ENCODE results near the gene ARMC9. TPM values are rescaled to one million over a fixed set of nuclear protein-coding genes. Genes with fewer than 3 reads are reported as not detected.
"Not testable (repeated sequence)": the region's sequence is repeated elsewhere in the genome, so short reads cannot be mapped to it uniquely, and the experiment has no call there.

ARMC9 gene
- total RNA-seq, 1 donor from 2014 or later, result 19.2 TPM

DNA sequence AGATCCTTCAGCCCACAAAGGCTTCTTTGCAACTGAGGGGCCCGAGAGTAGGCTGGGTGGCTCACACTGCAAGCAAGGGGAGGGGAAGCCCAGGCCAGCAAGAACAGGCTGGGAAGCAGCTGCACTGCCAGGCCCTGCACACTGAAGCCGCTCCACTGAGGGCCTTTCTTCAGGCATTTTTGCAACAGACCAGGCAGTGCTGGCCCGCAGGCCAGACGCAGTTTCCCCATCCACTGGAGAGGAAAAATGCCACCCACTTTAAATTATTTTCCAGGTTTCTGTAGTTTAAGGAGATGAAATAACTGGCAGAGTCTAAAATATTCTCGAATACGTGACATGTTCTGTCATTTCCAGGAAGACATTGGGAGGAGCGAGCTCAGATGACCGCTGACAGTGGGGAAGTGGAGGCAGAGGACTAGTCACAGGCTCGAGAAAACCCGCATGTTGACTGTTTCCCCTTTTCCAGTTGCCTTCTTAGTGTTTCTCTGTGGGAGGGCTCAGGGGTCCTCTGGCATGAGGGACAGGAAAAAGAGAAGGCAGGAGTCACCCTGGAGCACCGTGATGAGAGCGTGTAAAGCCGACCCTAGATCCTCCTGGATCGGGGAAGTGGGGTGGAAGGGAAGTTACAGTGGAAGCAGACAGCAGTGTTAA, 143.8 kb downstream of the ARMC9 start:
- no peak for DNase-seq (ENCODE audit: low spot score)

DNA sequence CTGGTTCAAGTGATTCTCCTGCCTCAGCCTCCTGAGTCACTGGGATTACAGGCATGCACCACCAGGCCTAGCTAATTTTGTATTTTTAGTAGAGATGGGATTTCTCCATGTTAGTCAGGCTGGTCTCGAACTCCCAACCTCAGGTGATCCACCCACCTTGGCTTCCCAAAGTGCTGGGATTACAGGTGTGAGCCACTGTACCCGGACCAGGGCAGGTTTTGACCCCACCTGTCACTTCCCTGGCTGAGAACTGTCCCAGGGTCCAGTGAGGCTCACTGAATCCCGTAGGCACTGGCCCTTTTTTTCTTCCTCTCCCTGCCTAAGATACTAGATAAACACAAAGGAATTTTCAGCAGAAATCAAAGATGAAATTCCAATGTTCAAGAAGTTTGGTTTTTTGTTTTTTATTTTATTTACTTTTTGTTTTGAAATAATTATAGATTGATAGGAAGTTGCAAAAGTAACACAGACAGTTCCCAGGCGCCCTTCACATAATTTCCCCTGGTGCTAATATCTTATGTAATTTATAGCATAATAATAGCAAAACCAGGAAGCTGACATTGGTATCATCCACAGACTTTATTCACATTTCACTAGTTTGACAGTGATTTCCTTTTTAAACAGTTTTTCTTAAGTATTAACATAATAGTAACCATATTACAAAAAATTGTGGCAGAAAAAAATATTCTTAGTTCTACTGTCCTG, 144.7 kb downstream of the ARMC9 start:
- no peak for DNase-seq (ENCODE audit: low spot score)

DNA sequence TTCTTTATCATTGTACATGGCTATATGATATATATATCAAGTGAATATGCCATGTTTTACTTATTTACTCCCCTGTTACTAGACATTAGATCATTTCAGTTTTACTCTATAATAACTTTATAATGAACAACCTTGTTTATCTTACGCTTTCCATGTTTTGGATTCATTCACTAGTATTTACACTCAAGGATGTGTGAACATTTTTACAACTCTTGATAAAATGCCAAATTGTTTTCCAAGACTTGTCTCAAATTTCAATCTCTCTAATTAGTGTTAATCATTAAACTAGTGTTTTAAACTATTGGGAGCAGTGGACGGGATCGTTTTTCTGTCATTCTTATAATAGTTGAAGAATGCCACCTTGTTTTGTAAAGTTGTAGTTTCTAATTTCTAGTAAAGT, 145.6 kb downstream of the ARMC9 start:
- no peak for DNase-seq (ENCODE audit: low spot score)

DNA sequence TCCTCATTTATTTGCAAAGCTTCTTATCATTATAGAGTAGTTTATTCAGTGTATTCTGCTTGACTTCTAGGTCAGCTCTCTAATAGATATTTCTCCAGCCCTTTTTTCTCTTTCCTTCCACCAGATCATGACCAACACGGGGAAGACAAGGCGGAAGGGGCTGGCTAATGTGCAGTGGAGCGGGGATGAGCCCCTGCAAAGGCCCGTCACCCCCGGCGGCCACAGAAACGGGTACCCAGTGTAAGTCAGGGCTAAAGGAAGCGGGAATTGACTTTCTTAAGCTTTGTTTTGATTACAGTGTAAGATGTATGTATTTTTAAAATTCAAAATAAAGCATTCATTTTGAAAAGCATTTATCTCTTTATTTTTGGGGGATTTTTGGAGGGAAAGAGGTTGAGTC, 146.4 kb downstream of the ARMC9 start:
- no peak for DNase-seq (ENCODE audit: low spot score)

DNA sequence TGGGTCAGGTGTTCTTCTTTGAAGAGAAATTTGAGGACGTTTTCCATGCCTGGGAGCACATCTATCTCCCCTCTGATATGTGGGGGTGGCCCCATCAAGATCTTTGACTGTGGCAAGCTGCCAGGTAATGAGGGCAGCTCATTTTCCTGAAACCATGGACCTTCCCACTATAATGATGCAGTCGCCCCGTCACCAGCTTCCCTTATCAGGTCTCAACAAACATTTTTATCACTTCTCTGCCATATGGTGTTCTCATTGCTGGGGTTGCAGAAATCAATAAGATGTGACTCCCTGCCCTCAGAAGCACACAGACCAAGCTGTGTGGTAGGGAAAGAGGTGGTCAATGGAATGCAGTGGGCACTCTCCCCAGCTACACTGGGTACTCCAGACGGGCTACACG, 148.7 kb downstream of the ARMC9 start:
- DNase-seq (ENCODE audit: low spot score), result no peak

DNA sequence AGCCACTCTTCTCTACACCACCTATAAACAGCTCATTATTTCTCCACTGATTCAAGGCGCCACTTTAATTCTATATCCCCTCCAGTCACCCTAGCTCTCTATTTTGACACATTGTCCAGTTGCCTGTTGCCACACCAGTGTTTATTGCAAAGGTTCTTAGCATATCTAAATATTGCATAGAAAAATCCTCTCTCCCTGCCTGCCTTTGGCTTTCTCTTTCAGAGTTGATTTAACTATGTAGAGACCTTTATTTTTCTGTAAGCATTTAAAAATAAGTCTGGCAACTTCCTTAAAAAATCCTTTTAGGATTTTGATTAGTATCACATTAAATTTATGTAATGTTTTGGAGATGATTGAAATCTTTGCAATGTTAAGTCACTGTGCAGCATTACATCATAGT, 149.2 kb downstream of the ARMC9 start:
- no peak for DNase-seq (ENCODE audit: low spot score)

DNA sequence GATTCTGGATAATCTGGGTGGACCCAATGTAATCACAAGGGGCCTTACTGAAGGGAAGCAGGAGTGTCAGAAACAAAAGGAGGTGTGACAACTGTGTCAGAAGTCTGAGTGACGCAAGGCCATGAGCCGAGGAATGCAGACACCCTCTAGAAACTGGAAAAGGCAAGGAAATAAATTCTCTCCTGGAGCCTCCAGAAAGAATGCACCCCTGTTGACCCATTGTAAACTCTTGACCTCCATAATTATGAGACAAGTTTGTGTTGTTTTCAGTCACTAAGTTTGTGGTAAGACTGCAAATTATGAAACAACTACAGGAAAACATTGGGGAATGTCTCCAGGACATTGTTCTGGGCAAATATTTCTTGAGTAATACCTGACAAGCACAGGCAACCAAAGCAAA, 149.7 kb downstream of the ARMC9 start:
- DNase-seq (ENCODE audit: low spot score), result no peak

DNA sequence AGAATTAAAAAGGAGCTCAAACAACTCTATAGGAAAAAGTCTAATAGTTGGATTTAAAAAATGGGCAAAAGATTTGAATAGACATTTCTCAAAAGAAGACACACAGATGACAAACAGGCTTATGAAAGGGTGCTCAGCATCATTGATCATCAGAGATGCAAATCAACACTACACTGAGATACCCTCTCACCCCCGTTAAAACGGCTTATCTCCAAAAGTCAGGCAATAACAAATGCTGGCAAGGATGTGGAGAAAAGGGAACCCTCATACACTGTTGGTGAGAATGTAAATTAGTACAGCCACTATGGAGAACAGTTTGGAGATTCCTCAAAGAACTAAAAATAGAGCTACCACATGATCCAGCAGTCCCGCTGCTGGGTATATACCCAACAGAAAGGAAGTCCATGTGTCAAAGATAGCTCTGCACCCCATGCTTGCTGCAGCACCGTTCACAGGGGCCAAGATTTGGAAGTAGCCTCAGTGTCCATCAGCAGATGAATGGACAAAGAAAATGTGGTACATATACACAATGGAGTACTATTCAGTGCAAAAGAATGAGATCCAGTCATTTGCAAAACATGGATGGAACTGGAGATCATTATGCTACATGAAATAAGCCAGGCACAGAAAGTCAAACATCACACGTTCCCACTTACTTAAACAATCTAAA, 150.4 kb downstream of the ARMC9 start:
- DNase-seq (ENCODE audit: low spot score), result no peak

DNA sequence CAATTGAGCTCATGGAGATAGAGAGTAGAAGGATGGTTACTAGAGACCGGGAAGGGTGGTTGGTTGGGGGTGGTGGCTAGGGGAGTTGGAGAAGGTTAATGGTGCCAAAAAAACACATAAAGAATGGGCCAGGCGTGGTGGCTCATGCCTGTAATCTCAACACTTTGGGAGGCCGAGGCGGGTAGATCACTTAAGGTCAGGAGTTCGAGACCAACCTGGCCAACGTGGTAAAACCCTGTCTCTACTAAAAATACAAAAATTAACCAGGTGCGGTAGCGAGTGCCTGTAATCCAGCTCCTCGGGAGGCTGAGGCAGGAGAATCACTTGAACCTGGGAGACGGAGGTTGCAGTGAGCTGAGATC, 150.9 kb downstream of the ARMC9 start:
- DNase-seq (ENCODE audit: low spot score), result not testable (repeated sequence)

DNA sequence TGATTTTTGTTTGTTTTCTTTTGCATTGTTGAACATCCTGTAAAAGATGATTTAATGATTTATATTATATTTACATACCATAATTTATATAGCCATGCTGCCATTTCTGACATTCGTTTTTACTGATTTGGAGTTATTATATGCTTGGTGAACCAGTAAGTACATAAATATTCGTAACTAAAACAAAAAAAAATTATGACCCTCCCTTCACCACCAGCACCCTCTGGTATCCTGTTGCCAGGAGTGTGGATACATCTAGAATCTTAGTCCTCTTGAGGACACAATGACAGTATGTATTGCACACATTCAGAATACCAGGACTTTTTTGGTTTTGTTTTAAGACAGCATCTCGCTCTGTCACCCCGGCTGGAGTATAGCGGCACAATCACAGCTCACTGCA, 153.2 kb downstream of the ARMC9 start:
- no peak for DNase-seq (ENCODE audit: low spot score)

DNA sequence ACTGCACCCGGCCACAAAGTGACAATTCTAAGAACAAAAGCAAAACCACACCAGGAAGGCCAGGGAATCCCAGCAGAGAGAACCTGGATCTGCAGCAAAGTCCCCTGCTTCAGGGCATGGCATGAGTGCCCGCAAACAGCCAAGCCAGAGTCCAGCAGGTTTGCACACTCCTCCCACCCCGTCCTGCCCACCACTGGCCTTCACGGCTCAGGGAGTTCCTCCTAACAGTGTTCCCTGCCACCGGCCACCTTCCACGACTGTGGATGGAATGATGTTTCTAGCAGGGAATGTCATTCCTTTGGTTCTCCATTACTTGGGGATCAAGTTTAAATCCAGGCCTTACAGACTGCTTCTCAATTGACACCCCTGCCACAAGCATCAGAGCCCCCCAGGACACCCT, 155.0 kb downstream of the ARMC9 start:
- no peak for DNase-seq (ENCODE audit: low spot score)

DNA sequence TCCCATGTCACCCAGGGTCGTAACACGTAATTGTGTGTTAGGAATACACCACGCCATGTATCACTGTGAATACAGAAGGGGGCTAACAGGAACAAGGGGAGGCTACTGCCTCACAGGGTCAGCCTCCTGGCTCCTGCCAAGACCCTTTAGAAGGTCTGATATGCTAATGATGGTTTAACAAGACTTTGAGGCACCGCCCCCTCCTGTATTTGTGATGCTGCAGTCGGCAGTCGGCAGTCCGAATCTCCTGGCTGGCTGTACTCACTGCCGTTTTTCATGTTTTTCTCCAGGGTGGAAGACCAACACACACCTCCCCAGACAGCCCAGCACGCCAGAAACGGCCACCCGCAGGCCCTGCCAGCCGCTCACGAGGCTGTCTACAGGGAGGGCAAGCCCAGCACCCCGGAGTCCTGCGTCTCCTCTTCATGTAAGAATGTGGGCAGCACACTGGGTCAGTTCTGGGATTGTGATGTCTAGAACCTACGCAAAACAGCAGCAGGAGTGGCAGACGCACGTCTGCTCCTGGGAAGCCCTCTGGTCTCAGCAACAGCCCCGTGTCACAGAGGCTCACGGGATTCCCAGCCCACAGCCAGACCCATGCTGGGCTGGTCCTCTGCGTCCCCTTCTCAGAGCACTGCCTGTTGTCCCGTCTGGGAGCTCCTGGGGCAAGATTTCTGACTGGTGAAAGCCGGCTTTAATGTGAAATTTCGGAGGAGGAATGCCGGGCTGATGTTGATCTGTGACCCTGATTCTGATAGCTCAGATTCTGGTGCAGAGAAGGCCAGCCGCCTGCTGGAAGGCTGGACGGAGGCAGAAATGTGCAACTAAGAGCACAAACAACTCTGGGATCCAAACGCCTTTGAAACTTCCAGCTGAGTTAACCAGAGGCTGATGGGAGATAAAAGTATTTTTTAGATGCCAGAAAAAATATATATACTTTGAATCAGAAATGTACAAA, 157.4 kb downstream of the ARMC9 start:
- no peak for DNase-seq (ENCODE audit: low spot score)

DNA sequence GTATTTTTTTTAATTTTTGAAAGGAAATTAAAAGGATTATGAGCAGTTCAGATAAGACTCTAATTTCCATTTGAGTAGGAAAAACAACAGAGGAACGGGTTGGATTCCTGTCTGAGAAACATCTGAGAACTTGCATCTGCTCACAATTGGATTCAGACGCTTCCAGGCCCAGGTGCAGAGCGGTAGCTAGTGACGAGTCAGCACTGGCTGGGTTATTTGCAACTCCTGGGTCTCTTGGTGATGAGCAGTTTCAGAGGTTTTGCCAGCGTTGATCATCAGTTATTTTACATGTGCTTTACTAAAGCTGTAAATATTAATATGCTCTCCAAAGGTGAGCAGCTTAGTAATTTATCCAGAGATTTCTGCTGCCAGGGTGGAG, 158.0 kb downstream of the ARMC9 start:
- DNase-seq (ENCODE audit: low spot score), result no peak

DNA sequence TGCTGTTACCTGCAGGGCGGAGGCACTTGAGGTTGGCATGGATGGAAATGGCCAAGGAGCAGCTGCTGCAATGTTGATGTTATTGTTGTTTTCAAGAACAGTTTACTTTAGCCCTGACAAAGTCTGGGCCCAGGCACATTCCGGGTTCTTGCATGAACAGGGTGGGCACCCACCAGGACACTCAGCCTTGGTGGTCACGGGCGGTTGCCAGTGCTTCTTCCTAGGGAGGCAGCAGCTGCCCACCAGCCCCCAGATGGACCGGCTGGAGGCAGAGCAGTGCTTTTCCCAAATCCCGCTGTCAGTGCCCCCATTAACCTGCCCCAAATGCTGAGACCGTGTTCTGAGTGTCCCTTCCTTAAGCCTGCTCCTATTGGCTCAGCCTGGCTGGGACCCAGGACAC, 158.6 kb downstream of the ARMC9 start:
- no peak for DNase-seq (ENCODE audit: low spot score)

DNA sequence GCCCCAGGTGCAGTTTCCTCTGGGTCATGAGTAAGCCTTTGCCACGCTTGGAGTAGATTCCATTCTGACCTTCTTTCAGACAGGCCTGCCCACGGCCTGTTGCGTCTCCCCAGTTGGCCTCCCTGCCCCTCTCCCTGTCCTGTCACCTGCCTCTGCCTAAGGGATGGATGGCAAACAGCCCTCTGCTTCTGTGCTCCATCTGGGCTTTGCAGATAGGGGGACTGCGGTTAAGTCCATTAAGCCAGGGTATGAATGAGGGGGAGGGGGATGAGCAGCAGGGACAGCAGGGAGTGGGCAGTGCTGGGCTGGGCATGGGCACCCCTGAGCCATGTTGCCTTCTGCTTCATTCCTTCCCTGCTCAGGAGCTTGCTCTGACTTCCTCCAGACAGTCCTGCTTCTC, 159.5 kb downstream of the ARMC9 start:
- DNase-seq (ENCODE audit: low spot score), result no peak

DNA sequence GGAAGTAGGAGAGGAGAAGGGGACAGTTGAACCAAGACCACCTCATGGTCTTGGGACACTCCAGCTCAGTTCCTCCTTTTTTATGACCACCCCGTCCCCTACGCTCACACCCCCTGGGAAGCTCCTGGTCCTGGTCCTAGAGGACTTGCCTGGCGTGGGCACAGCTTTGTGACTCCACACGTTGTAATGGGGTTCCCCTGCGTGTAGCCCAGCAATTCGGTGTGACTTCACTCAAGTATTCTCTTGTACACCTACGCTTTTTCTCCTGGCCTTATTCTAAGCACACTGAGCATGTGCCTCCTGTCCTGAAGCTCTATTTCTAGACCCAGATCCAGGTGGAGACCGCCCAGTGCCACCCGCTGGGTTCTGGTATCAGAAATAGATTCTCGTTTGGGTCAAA, 161.0 kb downstream of the ARMC9 start:
- DNase-seq (ENCODE audit: low spot score), result no peak

DNA sequence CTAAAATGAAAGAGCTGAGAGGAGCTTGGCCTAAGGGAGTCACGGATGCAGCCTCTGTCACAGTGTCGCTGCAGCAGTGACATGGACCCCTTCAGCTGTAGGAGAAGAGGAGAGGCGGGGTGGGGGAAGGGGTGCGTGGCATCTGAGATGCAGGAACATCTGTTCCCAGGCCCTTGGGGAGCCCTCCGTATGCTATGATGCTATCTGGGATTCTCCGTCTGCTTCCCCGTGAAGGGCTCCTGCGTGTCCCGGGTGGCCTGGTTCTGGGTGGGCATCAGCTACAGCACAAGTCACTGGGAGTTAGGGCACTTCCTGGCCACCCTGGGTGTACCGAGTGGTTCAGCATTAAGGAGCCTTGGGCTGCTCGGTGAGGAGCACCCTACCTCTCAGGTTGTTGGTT, 161.5 kb downstream of the ARMC9 start:
- DNase-seq (ENCODE audit: low spot score), result no peak

DNA sequence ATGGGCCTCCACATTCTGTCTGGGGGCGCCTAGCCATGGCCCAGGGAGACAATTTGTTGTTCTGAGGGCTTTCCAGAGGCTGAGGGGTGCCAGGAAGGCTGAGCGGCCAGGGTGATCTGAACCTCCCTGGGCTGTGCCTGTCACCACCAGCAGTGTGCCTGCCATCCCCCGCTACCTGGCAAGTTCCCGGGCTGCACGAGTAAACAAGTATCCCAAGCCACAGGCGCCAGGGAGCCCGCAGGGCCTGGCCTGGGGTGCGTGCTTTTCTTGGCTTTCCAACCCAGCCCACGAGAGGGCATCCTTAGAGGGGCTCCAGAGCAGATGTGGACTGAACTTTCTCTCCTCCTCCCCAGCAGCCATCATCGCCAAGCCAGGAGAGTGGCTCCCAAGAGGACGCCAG, 162.0 kb downstream of the ARMC9 start:
- no peak for DNase-seq (ENCODE audit: low spot score)

DNA sequence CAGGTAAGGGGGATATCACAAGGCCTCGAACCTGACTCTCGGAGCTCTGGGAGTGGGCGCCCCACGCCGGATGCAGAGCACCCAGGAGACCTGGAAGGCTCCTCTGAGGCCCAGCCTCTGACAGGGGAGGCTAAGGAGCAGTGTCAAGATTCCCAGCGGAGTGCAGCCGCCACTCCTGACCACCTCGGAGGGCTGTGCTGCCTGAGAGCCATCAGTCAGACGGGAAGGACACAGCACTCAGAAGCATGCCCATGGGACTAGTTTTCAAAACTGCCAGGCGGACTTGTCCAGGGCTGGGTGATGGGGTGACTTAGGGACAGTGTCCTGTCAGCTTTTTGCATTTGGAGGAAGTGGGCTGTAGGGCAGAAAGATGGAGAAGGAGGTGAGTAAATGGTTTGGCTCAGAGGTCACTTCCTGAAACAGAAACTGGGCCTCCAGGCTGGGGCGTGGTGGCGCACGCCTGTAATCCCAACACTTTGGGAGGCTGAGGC, 162.5 kb downstream of the ARMC9 start:
- DNase-seq (ENCODE audit: low spot score), result no peak

DNA sequence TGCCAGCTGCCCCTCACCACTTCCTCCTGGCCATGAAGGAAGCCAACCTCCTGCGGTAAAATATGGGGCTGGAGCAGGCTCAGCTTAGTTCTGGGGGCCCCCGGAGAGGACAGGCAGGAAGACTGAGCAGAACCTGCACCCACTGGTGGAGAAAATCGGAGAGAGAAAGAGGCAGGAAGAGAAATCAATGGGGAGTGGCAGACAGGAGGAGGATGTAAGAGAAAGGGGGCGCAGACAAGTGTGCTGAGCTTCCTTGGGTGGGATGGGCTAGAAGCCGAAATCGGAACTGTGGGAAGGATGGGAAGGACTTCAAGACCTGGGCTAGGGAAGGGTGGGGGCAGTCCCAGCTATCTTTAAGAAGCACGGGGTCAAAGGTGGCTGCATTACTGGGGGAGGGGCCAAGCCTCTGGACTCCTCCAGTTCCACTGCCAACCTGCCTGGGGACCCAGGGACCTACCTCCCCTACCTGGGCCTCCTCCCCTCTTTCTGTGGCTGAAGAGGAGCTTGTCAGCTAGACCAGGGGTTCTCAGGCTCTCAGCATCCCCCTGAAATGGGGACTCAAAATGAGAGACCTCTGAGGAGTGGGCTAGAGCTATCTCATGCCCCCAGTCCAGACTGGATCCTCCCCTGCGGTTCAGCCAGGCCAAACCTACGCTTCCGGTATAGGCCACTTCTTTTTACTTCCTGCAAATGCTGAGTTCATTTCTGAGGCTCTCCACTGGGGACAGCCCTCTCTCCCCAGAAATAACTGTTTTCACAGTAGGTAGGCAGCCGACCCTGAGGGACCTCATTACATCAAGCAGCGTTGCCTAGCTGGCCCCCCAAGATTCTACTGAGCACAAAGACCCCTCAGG, 163.5 kb downstream of the ARMC9 start:
- DNase-seq (ENCODE audit: low spot score), result no peak

DNA sequence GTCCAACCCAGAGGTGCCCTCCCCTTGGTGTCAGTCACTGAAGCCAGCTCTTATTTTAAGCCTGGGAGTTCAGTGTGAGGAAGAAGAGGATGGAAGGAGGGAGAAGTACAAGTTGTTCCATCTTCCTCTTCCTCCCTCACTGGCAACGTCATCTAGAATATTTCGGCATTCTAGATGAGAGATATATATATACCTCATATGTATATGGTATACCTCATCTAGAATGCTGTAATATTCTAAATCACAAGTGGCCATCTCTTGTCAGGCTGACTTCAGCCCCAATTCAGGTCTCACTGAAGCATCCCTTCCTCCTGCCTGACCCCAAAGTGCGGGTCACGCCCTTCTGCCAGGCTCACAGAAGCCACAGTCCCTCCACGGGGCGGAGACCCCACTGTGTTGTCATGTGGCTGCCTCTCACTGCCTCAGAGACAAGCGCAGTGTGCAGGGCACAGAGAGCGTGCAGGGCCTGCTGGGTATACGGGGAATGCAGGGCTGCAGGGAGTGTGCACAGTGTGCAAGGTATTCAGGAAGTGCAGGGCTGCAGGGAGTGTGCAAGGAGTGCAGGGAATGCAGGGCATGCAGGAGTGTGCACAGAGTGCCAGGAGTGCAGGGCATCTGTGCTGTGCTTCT, 164.2 kb downstream of the ARMC9 start:
- DNase-seq (ENCODE audit: low spot score), result no peak

Measured in mucosa of gallbladder (tissue), 1 donor.